H1 (cell line): ENCODE results near the gene SLC25A12. TPM values are rescaled to one million over a fixed set of nuclear protein-coding genes. Genes with fewer than 3 reads are reported as not detected.

Source experiments
- polyA plus RNA-seq, 7 experiments: library from polyadenylated mRNA; depleted of rRNA in 3 of 7; stranded (reverse) in 5 of 7; unstranded in 2 of 7; fragments of >200 nt in 5 of 7; fragments of 200-250 nt in 2 of 7; gene quantifications; 1 replicate in 5 of 7; 2 replicates in 1 of 7; 4 replicates in 1 of 7; pipeline versions ENCODE4 v1.2.1 to v1.2.3, GENCODE V29; 2011 to 2013; ENCODE audit warnings: missing spikeins in 2 of 7, mixed read lengths in 2 of 7
- total RNA-seq: library from RNA; stranded (reverse); fragmentation: NEBNext Ultra II Directional; extraction: Animal tissue kit (Norgen Biotek cat#: 25700); gene quantifications from 2 replicates; pipeline ENCODE4 v1.2.1, GENCODE V29; 2021
- TF ChIP-seq, protein P1 (sequence below), 3 experiments: IDR thresholded peaks; 1 replicate in 2 of 3; 2 replicates in 1 of 3; pipeline versions ENCODE4 v1.5.1 to v1.6.1; 2011; ENCODE audit warnings: low read length in 3 of 3, mild to moderate bottlenecking in 3 of 3, inconsistent platforms in 2 of 3, low read depth in 1 of 3, moderate library complexity in 1 of 3; ENCODE audit not compliant: insufficient read depth in 1 of 3; ENCODE audit errors: control extremely low read depth in 1 of 3

The SLC25A12 gene
- total and polyA plus RNA-seq, 2 of the 8 experiments (the other 6 are each of a cell fraction or from before 2014, with no cell fraction given), result 7.7 to 10.2 TPM

DNA sequence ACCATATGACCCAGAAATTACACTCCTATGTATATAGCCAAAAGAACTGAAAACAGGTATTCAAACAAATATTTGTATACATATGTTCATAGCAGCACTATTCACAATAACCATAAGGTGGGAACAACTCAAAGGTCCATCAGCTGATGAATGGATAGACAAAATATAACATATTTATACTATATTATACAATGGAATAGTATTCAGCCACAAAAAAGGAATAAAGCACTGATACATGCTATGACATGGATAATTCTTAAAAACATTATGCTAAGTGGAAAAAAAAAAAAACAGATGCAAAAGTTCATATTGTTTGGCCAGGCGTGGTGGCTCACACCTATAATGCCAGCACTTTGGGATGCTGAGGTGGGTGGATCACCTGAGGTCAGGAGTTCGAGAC, 52.0 kb downstream of the SLC25A12 start (continued):
- TF ChIP-seq, protein P1, sequence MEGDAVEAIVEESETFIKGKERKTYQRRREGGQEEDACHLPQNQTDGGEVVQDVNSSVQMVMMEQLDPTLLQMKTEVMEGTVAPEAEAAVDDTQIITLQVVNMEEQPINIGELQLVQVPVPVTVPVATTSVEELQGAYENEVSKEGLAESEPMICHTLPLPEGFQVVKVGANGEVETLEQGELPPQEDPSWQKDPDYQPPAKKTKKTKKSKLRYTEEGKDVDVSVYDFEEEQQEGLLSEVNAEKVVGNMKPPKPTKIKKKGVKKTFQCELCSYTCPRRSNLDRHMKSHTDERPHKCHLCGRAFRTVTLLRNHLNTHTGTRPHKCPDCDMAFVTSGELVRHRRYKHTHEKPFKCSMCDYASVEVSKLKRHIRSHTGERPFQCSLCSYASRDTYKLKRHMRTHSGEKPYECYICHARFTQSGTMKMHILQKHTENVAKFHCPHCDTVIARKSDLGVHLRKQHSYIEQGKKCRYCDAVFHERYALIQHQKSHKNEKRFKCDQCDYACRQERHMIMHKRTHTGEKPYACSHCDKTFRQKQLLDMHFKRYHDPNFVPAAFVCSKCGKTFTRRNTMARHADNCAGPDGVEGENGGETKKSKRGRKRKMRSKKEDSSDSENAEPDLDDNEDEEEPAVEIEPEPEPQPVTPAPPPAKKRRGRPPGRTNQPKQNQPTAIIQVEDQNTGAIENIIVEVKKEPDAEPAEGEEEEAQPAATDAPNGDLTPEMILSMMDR (IDR thresholded peaks at IDR 0.05; ENCODE audit: control extremely low read depth in 1 of 3, insufficient read depth in 1 of 3, low read depth in 1 of 3, low read length in 3 of 3), result no peak
